DND-41 (cell line): Measurements from ENCODE around the gene HDGFL3.

Experiments
- ATAC-seq: fragments of 200-7000 bp; cut with Tn5 transposase; 3 replicates; pipeline ENCODE4 v1.9.1; 2021; ENCODE audit warnings: low read depth; ENCODE audit not compliant: insufficient read depth
- DNase-seq: peaks from one replicate; pipeline ENCODE4 v3.0.0-alpha.2; 2020
- H2AFZ ChIP-seq: 2 replicates; pipeline ENCODE4 v1.6.0; 2012; ENCODE audit warnings: low read depth, low read length
- H3K27ac ChIP-seq: 2 replicates; pipeline ENCODE4 v1.5.1; 2012; ENCODE audit warnings: low read length, inconsistent platforms
- H3K27me3 ChIP-seq: fragments of 200-600 bp; sonication (generic); 2 replicates; pipeline ENCODE4 v1.6.0; 2012; ENCODE audit warnings: low read length, mild to moderate bottlenecking, inconsistent platforms; ENCODE audit not compliant: insufficient read depth, poor library complexity
- H3K36me3 ChIP-seq: 2 replicates; pipeline ENCODE4 v1.5.1; 2012; ENCODE audit warnings: low read length, inconsistent platforms; ENCODE audit not compliant: insufficient read depth
- H3K4me1 ChIP-seq: 2 replicates; pipeline ENCODE4 v1.5.1; 2012; ENCODE audit warnings: mild to moderate bottlenecking, low read length; ENCODE audit not compliant: insufficient read depth
- H3K4me2 ChIP-seq: 2 replicates; pipeline ENCODE4 v1.6.0; 2012; ENCODE audit warnings: mild to moderate bottlenecking, moderate library complexity, low read length, inconsistent platforms; ENCODE audit not compliant: insufficient read depth
- H3K4me3 ChIP-seq, 2 experiments: fragments of 200-600 bp in 1 of 2; shearing (Covaris generic) in 1 of 2; 2 replicates each; pipeline ENCODE4 v1.5.1; 2012 to 2016; ENCODE audit warnings: inconsistent platforms in 2 of 2, low read length in 2 of 2, mild to moderate bottlenecking in 2 of 2, low read depth in 1 of 2, moderate library complexity in 1 of 2
- H3K79me2 ChIP-seq: 2 replicates; pipeline ENCODE4 v1.6.0; 2012; ENCODE audit warnings: low read length, inconsistent platforms; ENCODE audit not compliant: insufficient read depth
- H3K9ac ChIP-seq: 2 replicates; pipeline ENCODE4 v1.6.0; 2012; ENCODE audit warnings: low read depth, mild to moderate bottlenecking, inconsistent platforms, low read length, moderate library complexity
- H3K9me3 ChIP-seq: 2 replicates; pipeline ENCODE4 v1.5.1; 2012; ENCODE audit warnings: low read length, moderate library complexity, mild to moderate bottlenecking, inconsistent platforms; ENCODE audit not compliant: insufficient read depth, severe bottlenecking
- H4K20me1 ChIP-seq: 2 replicates; pipeline ENCODE4 v1.6.0; 2012; ENCODE audit warnings: low read length; ENCODE audit not compliant: insufficient read depth
- CTCF ChIP-seq: IDR thresholded peaks from 2 replicates; pipeline ENCODE4 v1.5.1; 2012; ENCODE audit warnings: borderline replicate concordance, low read length, moderate library complexity, mild to moderate bottlenecking; ENCODE audit not compliant: poor library complexity, severe bottlenecking; ENCODE audit errors: extremely low read depth
- EZH2 ChIP-seq: IDR thresholded peaks from 3 replicates; pipeline ENCODE4 v1.6.1; 2012; ENCODE audit warnings: borderline replicate concordance, low read depth, mild to moderate bottlenecking, moderate library complexity, low read length, inconsistent platforms; ENCODE audit not compliant: severe bottlenecking

Gene HDGFL3

GRCh38 chr15:83127547-83128150 lies 80.0 kb downstream of the HDGFL3 start:
- TF ChIP-seq EZH2 (no peak), CTCF (no peak)
- H3K9me3 ChIP-seq: no peaks in the 10 kb centered on the region
- H2AFZ ChIP-seq: no peak overlapping the region
- no peak overlapping the region for H3K9ac ChIP-seq
- no peak overlapping the region for H3K4me3 ChIP-seq
- DNase-seq (no peak), ATAC-seq (no peak)
- no peaks in the 10 kb centered on the region for H4K20me1 ChIP-seq
- no peaks in the 10 kb centered on the region for H3K27me3 ChIP-seq
- H3K27ac ChIP-seq: no peak overlapping the region
- no peaks in the 10 kb centered on the region for H3K79me2 ChIP-seq
- H3K36me3 ChIP-seq: peaks cover 9% of the 10 kb centered on the region; the same call in 1 of the 2 replicates
- no peaks in the 10 kb centered on the region for H3K4me1 ChIP-seq
- H3K4me2 ChIP-seq: no peak overlapping the region

GRCh38 chr15:83123529-83123928 lies 84.1 kb downstream of the HDGFL3 start:
- H3K27me3 ChIP-seq: no peaks in the 10 kb centered on the region
- H3K79me2 ChIP-seq: no peaks in the 10 kb centered on the region
- TF ChIP-seq CTCF: no peak
- TF ChIP-seq EZH2: no peak
- H3K27ac ChIP-seq: no peak overlapping the region
- DNase-seq (no peak), ATAC-seq (no peak)
- no peak overlapping the region for H3K4me2 ChIP-seq
- no peaks in the 10 kb centered on the region for H3K4me1 ChIP-seq
- 0 out of 2 replicates have a peak, but pooled peaks cover 4% of the 10 kb centered on the region for H3K36me3 ChIP-seq
- no peak overlapping the region for H3K4me3 ChIP-seq
- no peaks in the 10 kb centered on the region for H4K20me1 ChIP-seq
- H3K9ac ChIP-seq: no peak overlapping the region
- no peaks in the 10 kb centered on the region for H3K9me3 ChIP-seq
- no peak overlapping the region for H2AFZ ChIP-seq

GRCh38 chr15:83119968-83120581 lies 87.5 kb downstream of the HDGFL3 start:
- H2AFZ ChIP-seq: no peak overlapping the region
- H3K4me3 ChIP-seq: no peak overlapping the region
- H3K36me3 ChIP-seq: 0 out of 2 replicates have a peak, but pooled peaks cover 6% of the 10 kb centered on the region
- no peaks in the 10 kb centered on the region for H3K79me2 ChIP-seq
- H4K20me1 ChIP-seq: no peaks in the 10 kb centered on the region
- no peaks in the 10 kb centered on the region for H3K4me1 ChIP-seq
- TF ChIP-seq CTCF (no peak), EZH2 (no peak)
- no peaks in the 10 kb centered on the region for H3K27me3 ChIP-seq
- no peak overlapping the region for H3K4me2 ChIP-seq
- no peak overlapping the region for H3K27ac ChIP-seq
- ATAC-seq: no peak
- no peak overlapping the region for H3K9ac ChIP-seq
- no peak for DNase-seq
- H3K9me3 ChIP-seq: no peaks in the 10 kb centered on the region
